Measurements from ENCODE around the gene IL23R.
A peak's percentile ranks its signal among the peaks of the same experiment; 100 is the strongest.
"Not testable (repeated sequence)": the region's sequence is repeated elsewhere in the genome, so short reads cannot be mapped to it uniquely, and the experiment has no call there.

The IL23R gene

DNA sequence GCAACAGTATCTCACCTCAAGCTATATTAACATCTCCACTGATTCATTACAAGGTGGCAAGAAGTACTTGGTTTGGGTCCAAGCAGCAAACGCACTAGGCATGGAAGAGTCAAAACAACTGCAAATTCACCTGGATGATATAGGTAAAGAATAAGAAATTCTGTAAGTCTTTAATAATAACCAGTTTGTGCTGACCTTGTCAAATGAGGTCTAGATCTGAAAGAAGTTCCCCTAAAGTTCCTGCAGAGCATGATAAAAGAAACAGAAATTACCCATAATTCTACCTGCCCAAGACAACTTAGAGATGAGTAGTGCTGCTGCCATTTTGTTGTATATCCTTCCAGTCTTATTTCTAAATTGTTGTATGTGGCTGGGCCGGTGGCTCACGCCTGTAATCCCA is 34.5 kb downstream of the IL23R start:
- no peak for DNase-seq

DNA sequence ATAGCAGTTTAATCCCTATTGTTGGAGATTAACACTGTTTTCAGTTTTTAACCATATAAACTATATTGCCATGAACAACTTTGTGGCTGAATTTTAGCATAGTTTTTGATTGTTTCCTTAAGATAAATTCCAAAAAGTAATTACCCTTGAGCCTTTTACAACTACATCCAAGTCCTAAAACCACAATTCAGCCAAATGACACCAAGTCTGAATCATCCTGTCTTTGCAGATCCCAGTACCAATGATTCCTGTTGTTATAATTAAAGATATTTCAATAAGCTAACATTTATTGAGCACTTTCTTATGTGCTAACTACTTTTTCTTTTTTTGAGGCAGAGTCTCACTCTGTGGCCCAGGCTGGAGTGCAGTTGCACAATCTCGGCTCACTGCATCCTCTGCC is 35.6 kb downstream of the IL23R start:
- DNase-seq, result no peak

DNA sequence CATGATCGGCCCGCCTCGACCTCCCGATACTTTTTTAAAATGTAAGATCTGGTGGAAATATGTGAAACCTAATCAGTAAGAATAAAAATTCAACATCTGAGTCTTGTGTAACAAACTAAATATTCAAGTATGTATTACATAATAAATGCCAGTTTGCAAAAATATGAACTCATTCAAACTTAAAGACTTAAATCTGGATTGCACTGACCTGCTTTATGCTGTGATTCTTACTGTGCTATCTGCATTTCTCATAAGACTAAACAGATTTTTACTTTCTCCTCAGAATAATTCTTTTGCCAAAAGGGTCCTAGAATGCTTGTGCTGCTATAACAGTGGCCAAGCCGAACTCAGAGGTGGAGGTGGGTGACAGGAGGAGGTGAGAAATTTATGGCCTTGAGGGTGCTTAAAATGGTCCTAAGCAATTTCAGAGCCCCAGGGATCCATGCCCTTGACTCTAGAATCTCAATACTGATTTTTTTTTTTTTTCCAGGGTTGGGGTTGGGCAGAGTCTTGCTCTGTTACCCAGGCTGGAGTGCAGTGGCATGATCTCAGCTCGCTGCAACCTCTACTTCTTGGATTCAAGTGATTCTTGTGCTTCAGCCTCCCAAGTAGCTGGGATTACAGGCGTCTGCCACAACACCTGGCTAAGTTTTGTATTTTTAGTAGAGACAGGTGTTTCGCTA is 38.2 kb downstream of the IL23R start:
- DNase-seq, result no peak

DNA sequence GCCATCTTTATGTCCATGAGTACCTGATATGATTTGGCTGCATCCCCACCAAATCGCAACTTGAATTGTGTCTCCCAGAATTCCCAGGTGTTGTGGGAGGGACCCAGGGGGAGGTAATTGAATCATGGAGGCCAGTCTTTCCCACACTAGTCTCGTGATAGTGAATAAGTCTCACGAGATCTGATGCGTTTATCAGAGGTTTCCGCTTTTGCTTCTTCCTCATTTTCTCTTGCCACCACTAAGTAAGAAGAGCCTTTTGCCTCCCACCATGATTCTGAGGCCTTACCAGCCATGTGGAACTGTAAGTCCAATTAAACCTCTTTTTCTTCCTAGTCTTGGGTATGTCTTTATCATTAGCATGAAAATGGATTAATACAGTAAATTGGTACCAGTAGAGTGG is 41.1 kb downstream of the IL23R start:
- not testable (repeated sequence) for DNase-seq

DNA sequence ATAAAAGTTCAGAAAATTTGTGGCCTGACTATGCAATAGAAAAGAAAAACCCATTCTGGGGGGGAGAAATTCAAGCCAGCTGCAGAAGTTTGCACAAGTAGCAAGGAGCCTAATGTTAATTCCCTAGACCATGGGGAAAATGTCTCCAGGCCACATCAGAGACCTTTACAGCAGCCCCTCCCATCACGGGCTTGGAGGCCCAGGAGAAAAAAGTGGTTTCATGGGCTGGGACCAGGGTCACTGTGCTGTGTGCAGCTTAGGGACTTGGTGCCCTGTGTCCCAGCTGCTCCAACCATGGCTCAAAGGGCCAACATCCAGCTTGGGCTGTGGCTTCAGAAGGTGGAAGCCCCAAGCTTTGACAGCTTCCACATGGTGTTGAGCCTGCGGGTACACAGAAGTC is 42.0 kb downstream of the IL23R start:
- DNase-seq, result no peak

DNA sequence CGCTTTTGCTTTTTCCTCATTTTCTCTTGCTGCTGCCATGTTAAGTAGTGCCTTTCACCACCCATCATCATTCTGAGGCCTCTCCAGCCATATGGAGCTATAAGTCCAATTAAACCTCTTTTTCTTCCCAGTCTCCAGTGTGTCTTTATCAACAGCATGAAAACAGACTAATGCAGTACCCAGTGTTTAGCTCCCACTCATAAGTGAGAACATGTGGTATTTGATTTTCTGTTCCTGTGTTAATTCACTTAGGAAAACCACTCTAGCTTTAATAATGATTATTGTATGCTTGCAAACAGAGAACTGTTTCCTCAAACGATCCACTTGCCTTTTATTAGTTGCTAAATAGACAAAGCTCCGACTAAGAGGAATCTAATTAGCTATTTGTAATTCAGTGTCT is 43.3 kb downstream of the IL23R start:
- no peak for DNase-seq

DNA sequence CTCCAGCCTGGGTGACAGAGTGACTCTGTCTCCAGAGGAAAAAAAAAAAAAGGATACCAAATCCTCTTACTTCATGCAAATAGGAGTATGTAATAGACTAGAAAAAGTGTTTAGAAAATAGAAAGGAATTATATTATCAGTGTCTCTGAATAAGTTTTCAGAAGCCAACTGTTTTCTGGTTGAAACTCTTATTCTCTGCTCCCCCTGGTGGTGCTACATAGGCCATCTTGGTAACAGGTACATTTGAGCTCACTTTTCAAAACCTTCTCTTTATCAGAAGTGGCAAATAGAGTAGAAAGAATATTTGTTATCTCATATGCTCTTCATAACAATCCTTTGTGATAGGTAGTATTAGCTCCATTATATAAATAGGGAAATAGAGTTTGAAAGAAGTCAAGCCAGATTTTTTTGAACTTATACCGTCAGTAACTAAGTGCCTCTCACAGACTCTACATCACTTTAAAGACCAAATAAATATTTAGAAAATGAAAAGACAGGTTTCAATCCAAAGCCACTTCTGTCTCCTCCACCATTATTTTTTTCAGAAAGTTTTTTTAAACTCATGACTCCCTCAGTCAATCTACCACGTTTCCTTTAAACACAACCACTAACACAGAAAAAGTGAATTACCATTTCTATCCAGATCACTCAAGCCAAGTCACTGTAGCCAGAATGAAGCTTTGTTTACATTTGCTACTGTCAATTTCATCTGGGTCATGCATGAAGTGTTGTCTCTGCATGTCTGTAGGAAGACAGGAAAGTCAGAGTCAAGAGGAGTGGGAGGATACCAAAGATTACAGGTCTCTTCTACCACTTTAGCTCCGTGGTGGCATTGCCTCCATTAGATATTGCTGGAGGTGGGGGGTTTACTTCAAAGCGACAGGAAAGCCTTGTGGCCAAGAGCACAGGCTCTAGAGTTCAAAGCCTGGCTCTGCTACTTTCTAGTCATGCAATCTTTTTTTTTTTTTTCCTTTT is 45.6 kb downstream of the IL23R start:
- DNase-seq, result peak; percentile 72

DNA sequence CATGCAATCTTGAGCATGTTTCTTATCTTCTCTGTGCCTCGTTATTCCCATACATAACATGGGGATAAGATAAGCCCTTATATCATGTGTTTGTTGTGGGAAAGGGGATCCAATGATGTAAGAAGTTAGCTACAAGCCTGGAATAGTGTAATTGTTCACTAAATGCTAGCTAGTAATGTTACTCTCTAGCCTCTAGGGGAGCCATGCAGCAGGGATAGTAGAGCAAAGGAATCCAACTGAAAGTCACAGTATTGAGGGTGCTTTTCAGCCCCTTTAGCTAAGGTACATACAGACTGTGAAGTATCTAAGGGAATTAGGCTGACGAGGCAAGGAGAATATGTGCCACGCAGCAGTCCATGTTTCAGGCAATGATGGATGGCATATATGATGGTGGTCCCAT is 46.9 kb downstream of the IL23R start:
- DNase-seq, result peak; percentile 35

DNA sequence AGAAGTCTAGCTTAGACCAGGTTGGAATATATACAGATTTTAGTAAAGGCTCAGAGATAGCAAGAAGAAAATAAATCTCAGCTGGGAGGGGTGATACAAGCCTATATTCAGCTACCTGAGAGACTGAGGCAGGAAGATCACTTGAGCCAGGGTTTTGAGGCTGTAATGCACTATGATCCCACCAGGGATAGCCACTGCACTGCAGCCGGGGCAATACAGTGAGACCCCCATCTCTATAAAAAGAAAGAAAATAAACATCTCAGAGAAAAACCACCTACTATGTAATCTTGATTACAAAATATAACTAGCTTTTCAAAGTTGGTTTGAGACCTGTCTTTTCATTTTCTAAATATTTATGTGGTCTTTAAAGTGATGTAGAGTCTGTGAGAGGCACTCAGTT is 47.7 kb downstream of the IL23R start:
- no peak for DNase-seq

DNA sequence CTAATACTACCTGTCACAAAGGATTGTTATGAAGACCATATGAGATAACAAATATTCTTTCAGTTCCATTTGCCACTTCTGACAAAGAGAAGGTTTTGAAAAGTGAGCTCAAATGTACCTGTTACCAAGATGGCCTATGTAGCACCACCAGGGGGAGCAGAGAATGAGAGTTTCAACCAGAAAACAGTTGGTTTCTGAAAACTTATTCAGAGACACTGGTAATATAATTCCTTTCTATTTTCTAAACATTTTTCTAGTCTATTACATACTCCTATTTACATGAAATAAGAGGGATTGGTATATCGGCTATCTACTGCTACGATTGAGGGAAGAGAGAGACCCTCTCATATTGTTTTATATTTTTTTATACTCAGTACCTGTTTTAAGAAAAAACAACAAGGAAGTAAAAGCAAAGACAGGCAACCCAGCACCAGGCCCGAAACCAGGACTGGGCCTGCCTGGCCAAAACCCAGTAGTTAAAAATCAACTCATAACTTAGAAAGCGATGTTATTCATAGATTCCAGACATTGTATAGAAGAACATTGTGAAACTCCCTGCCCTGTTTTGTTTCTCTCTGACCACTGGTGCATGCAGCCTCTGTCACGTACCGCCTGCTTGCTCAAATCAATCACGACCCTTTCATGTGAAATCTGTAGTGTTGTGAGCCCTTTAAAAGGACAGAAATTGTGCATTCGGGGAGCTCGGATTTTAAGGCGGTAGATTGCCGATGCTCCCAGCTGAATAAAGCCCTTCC is 48.3 kb downstream of the IL23R start:
- peak; percentile 60 for DNase-seq

DNA sequence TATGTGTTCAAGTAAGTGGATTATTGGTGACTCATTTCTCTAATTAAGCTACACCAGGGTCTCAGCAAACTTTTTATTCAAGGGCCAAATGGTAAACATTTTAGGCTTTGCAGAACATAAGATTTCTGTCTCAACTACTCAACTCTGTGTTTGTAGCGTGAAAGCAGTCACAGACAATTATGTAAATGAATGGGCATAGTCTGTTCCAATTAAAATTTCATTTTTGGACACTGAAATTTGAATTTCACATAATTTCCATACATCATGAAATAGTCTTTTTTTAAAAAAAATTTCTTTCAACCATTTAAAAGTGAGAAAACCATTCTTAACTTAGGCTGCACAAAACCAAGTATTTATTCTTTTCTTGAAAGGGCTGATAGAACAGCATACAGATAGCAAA is 50.1 kb downstream of the IL23R start:
- DNase-seq, result no peak

DNA sequence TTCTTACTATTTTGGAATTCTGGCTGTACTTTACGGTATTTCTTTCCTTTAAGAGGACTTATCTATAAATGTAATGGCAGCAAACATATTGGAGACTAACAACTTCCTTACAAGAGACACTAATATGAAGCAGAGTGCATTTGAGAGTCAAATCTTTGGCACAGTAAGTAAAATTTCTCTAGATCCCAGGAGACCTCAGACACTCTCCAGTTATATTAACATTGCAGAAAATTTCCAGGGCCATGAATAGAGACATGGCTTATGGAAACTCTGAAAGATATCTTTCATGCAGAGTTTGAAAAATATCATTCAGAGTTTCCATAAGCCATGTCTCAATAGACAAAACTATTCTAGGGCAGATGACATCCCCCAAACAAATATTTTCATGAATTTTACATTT is 51.2 kb downstream of the IL23R start:
- no peak for DNase-seq

DNA sequence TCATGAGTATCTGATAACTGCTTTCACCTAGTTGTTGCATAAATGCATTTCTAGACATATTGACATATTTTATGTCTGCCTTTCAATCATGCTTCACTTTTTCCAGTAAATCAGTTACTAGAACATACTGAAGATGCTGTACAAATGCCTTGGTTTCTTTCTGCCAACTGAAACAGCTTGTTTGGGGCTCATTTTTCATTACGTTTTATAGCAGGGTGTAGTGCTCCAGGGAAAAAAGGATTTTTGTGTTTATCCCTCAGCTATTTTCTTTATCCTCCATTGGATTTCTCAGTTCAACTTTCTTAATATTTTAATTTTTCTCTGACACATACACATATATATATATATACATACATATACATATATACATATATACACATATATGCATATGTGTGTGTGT is 51.7 kb downstream of the IL23R start:
- DNase-seq, result no peak

DNA sequence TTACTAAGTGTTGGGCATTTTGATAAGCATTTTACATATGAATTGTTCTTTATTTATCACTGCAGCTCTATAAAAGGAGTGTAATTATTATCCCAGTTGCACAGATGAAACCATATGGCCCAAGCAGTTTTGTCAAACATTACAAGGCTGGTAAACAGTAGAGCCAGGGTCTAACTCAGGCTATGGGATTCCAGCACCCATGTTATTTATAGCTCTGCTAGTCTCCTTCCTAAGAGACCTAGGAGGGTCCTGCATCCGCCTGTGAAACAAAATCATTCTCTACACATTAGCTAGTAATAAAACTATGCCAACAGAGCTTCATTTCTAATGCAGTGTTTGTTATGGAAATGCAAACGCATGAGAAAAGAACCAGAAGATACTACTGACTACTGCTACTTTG is 58.6 kb downstream of the IL23R start:
- no peak for DNase-seq

DNA sequence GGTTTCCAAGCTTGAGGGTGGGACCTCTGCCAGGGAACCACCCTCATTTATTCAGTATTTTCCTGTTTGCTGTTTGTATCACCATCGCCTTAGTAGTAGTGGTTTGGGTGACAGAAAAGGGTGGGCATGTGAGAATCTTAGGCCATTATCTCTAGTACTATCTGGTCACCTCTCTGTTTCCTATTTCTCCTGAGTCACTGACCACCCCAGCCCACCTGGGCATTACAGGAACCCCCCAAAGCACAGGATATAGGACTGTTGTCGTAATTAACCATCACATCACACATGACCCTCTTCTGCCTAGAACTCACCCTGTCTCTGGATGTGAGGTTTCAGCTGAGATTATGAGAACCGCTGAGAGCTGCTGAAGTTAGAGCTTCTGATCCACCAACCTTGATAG is 60.4 kb downstream of the IL23R start:
- no peak for DNase-seq

DNA sequence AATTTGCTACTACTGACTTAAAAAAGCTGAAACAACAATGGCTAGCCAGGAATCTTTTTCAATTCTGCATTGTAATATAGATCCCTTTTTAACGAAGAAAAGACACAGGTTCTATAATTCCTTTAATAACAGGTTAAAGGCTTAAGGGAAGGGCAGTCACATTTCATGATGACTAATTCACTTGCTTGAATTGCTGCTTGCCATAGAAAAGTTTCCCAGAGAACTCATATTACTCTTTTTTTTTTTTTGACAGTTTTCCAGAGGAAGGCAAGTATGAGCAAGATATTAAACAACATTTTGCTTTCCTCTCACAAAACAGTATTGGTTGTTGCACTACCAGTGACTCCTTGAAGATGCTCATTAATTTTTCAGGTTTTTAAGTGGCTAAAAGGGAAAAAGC is 60.9 kb downstream of the IL23R start:
- DNase-seq, result no peak

DNA sequence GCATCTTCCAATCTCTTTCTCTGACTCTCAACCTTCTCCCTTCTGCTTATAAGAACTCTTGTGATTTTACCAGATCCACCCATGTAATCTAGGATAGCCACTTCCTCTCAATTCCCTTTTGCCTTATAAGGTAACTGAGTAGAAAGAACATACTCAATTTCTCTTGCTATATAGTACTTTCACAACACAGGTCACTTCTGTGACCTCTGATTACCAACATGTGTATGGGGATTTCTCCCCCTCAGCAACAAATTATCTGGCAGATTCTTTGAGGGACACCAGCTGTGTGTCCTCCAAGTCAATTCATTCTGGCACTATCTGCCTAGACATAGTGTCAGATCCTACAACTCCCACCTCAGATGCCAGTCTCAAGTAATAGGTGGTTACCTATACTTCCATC is 62.5 kb downstream of the IL23R start:
- DNase-seq, result no peak

DNA sequence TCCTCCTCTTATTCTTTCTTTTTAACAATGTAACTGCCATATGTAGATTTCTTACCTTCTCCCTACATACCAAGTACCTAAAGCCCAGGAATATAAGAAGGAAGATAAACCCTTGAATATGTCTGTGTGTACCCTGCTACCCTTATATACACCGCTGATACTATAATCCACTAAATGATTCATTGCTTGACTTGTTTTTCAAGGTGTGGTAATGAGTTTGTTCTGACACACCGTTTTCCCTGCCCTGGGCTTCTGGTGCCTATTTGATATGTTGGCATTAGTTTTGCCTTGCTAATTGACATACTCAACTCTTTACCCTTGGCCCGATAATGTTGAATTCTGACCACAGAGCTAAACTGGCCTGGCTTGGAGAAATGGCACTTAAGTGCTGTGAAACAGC is 64.3 kb downstream of the IL23R start:
- DNase-seq, result no peak

DNA sequence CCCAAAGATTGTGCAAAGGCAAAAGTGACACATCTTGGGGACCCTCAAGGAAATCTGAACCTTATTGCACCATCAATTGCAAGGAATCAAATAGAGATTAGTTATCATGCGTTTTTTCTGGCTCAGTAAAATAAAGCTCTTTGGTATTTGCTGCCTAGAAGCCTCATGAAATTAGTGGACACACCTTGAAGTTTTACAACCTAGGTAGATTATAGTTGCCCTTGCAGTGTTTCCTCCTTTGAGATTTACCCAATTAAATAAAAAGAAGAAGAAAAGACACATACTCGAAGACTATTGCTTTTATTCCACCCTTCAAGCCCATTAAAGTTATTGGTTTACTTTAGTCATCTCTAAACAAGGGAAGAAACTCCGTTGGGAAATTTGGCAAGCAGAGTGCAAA is 70.0 kb downstream of the IL23R start:
- DNase-seq, result no peak

DNA sequence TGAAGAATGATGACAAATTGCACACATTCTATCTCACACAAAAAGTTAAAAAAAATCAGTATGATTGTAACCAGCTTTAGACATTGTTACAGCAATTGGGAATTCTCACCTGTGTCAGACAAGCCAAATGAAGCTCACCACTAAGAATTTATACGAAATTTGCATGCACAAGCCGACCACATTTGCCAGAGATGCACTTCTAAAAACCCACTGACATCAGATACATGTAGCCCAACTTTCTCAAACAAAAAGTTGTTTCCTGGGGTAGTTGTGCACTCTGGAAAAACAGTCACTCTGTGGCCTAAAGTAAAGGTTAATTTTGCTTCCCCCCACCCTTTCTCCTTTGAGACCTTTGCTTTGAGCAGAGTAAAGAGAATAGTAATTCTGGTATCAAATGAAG is 73.5 kb downstream of the IL23R start:
- no peak for DNase-seq

DNA sequence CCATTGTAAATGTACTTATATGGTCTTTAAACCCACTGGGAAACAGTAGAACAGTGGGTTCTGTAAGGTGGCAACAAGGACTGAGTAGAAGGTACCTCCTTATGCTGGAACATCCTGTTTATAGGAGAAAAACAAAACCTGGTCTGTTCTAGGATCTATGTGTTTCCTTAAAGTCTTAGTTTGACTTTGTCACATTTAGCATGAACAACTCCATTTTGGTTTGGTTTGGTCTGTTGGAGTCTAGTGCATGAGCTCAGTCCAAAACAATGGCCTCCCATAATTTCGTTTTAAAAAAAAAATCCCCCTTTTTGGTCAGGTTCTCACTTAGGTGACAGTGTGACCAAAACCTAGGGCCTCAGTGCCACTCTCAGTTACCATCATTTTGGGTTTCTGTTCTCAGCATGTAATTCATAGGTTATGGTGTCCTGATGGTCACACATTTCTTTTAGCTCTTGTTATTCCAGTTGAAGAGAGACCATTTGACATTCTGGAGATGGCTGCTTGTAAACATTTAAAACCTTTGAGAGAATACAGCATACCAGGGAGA is 75.0 kb downstream of the IL23R start:
- no peak for DNase-seq

DNA sequence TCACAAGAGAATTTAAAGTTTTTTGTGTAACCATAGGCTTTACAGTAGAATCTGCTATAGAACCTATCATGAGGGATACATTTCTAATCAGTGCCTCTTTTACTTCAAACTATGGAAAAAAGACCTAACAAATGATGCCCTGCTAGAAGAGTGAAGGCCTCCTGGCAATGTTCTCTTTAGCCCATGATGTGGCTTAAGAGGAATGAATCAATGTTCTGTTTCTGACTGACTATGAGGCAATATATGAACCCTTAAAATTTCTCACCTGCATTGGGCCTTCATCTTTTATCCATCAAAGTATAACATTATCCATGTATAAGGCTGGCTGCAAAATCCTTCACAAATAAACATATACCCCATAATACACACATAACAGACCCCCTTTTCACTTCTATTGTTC is 75.8 kb downstream of the IL23R start:
- no peak for DNase-seq

DNA sequence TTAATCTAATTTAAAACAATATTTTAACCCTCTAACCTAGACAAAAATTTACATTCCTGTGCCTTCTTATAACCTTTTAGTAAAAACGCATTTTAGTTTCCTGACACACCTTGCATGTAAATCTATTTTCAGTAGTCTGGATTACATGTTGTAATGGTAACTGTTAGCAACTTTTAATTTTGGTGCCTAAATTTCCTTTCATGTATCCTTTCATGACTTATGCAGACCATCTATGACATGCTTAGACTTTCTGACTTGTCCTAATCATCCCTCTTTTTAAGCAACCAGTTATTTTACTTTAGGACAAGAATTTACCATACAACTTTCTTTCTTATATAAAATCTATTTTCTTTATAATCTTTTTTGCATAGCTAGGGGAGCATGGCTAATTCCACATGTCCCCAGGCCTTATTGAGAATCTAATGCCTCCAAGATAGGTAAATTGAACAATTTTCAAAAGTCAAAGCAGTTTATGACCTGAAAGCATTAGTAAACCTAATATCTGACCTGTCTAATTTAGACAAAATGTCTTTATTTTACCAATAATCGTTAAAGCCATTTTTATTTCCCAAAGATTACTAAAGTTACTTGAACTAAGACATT is 83.9 kb downstream of the IL23R start:
- no peak for DNase-seq

All from activated CD4-positive, alpha-beta T cell treated with anti-CD3 and anti-CD28 coated beads, Interleukin-2, Interleukin-6, amounts not matched to agents 100 ng/mL and 50 ng/mL, durations not matched to agents 16 hours and 8 hours (primary cell).